Measurements from ENCODE around the gene CD2AP.

Gene CD2AP

DNA sequence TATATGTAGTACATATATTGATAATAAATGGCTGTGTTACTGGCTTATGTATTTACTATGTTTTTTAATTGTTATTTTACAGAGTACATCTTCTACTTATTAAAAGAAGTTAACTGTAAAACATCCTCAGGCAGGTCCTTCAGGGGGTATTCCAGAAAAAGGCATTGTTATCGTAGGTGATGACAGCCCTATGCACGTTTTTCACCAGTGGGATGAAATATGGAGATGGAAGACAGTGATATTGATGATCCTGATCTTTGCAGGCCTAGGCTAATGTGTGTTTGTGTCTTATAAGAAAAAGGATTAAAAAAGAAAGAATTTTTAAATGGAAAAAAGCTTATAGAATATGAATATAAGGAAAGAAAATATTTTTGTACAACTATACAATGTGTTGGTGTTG lies 7.5 kb downstream of the CD2AP start:
- Mint-ChIP-seq H3K36me3 (ENCODE audit: low read depth) (peaks cover 23% of the 10 kb centered on the region), H3K4me3 (no peak overlapping the region), H3K27me3 (ENCODE audit: low read depth, poor library complexity) (no peaks in the 10 kb centered on the region), H3K4me1 (peaks cover 42% of the 10 kb centered on the region), H3K27ac (no peak overlapping the region), H3K9me3 (peaks cover 10% of the 10 kb centered on the region)
- DNase-seq, result no peak
- TF ChIP-seq CTCF (IDR thresholded peaks at IDR 0.05), result no peak

DNA sequence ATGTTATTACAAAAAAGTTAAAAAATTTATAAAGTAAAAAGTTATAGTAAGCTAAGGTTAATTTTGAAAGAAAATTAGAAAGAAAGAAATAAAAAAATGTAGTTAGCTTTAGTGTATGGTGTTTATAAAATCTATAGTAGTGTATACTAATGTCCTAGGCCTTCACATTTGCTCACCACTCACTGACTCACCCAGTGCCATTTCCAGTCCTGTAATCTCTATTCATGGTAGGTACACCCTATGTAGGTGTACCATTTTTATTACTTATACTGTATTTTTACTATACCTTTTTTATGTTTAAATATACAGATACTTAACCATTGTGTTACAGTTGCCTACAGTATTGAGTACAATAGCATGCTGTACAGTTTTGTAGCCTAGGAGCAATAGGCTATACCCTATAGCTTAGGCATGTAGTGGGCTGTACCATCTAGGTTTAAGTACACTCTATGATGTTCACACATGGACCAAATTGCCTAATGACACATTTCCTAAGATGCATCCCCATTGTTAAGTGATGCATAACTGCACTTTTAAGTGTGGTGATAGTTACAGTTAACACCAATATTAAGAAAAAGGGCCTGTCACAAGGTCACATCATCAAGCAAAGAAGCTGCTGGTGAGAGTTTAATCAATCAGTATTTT lies 8.0 kb downstream of the CD2AP start:
- no peak overlapping the region for H3K27ac Mint-ChIP-seq
- peaks cover 23% of the 10 kb centered on the region for H3K36me3 Mint-ChIP-seq (ENCODE audit: low read depth)
- no peak for TF ChIP-seq CTCF (IDR thresholded peaks at IDR 0.05)
- no peaks in the 10 kb centered on the region for H3K27me3 Mint-ChIP-seq (ENCODE audit: low read depth, poor library complexity)
- H3K4me3 Mint-ChIP-seq, result no peak overlapping the region
- H3K9me3 Mint-ChIP-seq, result peaks cover 10% of the 10 kb centered on the region
- peaks cover 37% of the 10 kb centered on the region for H3K4me1 Mint-ChIP-seq
- DNase-seq, result no peak

DNA sequence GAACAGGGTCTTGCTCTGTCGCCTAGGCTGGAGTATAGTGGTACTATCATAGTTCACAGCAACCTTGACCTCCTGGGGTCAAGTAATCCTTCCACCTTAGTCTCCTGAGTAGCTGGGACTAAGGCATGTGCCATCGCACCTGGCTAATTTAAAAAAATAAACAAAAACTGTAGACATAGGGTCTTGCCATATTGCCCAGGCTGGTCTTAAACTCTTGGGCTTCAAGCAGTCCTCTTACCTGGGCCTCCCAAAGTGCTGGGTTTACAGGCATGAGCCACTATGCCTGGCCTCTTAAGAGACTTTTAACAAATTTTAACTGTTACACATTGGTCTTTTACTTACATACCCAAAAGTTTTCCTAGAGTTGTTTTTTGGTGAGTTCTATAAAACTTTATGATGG lies 12.4 kb downstream of the CD2AP start:
- no peaks in the 10 kb centered on the region for H3K4me1 Mint-ChIP-seq
- H3K36me3 Mint-ChIP-seq (ENCODE audit: low read depth), result peaks cover 57% of the 10 kb centered on the region
- no peak for DNase-seq
- H3K27me3 Mint-ChIP-seq (ENCODE audit: low read depth, poor library complexity), result no peaks in the 10 kb centered on the region
- no peak overlapping the region for H3K4me3 Mint-ChIP-seq
- H3K9me3 Mint-ChIP-seq, result peaks cover 41% of the 10 kb centered on the region
- no peak for TF ChIP-seq CTCF (IDR thresholded peaks at IDR 0.05)
- no peak overlapping the region for H3K27ac Mint-ChIP-seq

GRCh38 chr6:47490676-47491075 lies 13.1 kb downstream of the CD2AP start:
- Mint-ChIP-seq H3K4me3 (no peak overlapping the region), H3K4me1 (no peaks in the 10 kb centered on the region), H3K36me3 (ENCODE audit: low read depth) (peaks cover 62% of the 10 kb centered on the region), H3K27ac (no peak overlapping the region), H3K9me3 (peaks cover 48% of the 10 kb centered on the region), H3K27me3 (ENCODE audit: low read depth, poor library complexity) (no peaks in the 10 kb centered on the region)
- DNase-seq, result no peak
- TF ChIP-seq CTCF (IDR thresholded peaks at IDR 0.05), result no peak

DNA sequence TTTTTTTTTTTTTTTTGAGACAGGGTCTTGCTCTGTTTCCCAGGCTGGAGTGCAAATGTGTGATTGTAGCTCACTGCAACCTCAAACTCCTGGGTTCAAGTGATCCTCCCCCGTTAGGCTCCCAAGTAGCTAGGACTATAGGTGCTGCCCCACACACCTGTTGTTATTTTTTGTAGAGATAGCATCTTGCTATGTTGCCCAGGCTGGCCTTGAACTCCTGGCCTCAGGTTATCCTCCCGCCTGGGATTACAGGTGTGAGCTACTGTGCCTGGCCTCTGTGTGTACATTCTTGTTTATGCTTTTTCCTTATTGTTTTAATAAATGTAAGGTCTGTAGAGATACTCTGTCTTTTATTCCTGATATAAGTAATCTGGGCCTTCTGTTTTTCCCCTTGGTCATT lies 14.8 kb downstream of the CD2AP start:
- Mint-ChIP-seq H3K27ac (no peak overlapping the region), H3K36me3 (ENCODE audit: low read depth) (peaks cover 62% of the 10 kb centered on the region), H3K4me1 (no peaks in the 10 kb centered on the region), H3K4me3 (no peak overlapping the region), H3K27me3 (ENCODE audit: low read depth, poor library complexity) (no peaks in the 10 kb centered on the region), H3K9me3 (peaks cover 53% of the 10 kb centered on the region)
- no peak for DNase-seq
- TF ChIP-seq CTCF (IDR thresholded peaks at IDR 0.05), result no peak

- H3K4me1 Mint-ChIP-seq, result peaks cover 1% of the 10 kb centered on the region
These were observed 17.6 kb downstream of the CD2AP start for GRCh38 chr6:47495207-47495606.

More at GRCh38 chr6:47495207-47495606, 17.6 kb downstream of the CD2AP start:
- no peak for TF ChIP-seq CTCF (IDR thresholded peaks at IDR 0.05)
- DNase-seq, result no peak
- no peak overlapping the region for H3K4me3 Mint-ChIP-seq
- H3K36me3 Mint-ChIP-seq (ENCODE audit: low read depth), result peaks cover 82% of the 10 kb centered on the region
- no peaks in the 10 kb centered on the region for H3K27me3 Mint-ChIP-seq (ENCODE audit: low read depth, poor library complexity)
- peaks cover 76% of the 10 kb centered on the region for H3K9me3 Mint-ChIP-seq
- H3K27ac Mint-ChIP-seq, result peak overlapping the region; percentile 19
